CD4-positive, alpha-beta T cell (primary cell): ENCODE measurements around the gene TSPAN31. TPM values are rescaled to one million over a fixed set of nuclear protein-coding genes. Genes with fewer than 3 reads are reported as not detected.
A peak's percentile ranks its signal among the peaks of the same experiment; 100 is the strongest.

Experiments
- ATAC-seq: fragments of 200-7000 bp; cut with Tn5 transposase; one replicate; pipeline ENCODE4 v1.10.0; 2022; ENCODE audit warnings: mild to moderate bottlenecking; ENCODE audit not compliant: poor library complexity
- CTCF ChIA-PET: fragments of 350-600 bp; sonication (Branson Sonifier 250); formaldehyde crosslinking; loops from one replicate; lab custom pipeline; 2021; ENCODE audit warnings: antibody characterized with exemption, inconsistent platforms; lab: Charles Lee
- POLR2A ChIA-PET: fragments of 350-600 bp; sonication (Branson Sonifier 250); formaldehyde crosslinking; loops from one replicate; lab custom pipeline; 2021; ENCODE audit warnings: antibody characterized with exemption, inconsistent platforms; lab: Charles Lee
- DNase-seq, 14 experiments: peaks; one replicate each; pipeline ENCODE4 v3.0.0-alpha.2; 2013 to 2020; ENCODE audit warnings: mixed read lengths in 2 of 14
- H3K27ac ChIP-seq, 2 donors: one replicate each; pipeline versions ENCODE4 v1.5.1 to v1.7.0; 2013; ENCODE audit warnings: low read length in 2 of 2, low read depth in 1 of 2, mild to moderate bottlenecking in 1 of 2
- H3K27me3 ChIP-seq, 2 experiments: 1 replicate in 1 of 2; 2 replicates in 1 of 2; pipeline versions ENCODE4 v1.6.1 to v1.7.0; 2013; ENCODE audit warnings: low read length in 2 of 2, control low read depth in 1 of 2, mild to moderate bottlenecking in 1 of 2, moderate library complexity in 1 of 2; ENCODE audit not compliant: insufficient read depth in 2 of 2, control insufficient read depth in 1 of 2
- H3K36me3 ChIP-seq: one replicate; pipeline ENCODE4 v1.6.1; 2013; ENCODE audit warnings: low read length, control low read depth; ENCODE audit not compliant: insufficient read depth
- H3K4me1 ChIP-seq: one replicate; pipeline ENCODE4 v1.6.1; 2013; ENCODE audit warnings: low read length, control low read depth; ENCODE audit not compliant: insufficient read depth
- H3K4me3 ChIP-seq: one replicate; pipeline ENCODE4 v1.5.1; 2013; ENCODE audit warnings: mild to moderate bottlenecking, low read length, moderate library complexity
- H3K9me3 ChIP-seq, 2 experiments: 1 replicate in 1 of 2; 2 replicates in 1 of 2; pipeline versions ENCODE4 v1.6.1 to v1.7.0; 2013; ENCODE audit warnings: low read length in 2 of 2, mild to moderate bottlenecking in 2 of 2, control low read depth in 1 of 2, moderate library complexity in 1 of 2; ENCODE audit not compliant: control insufficient read depth in 1 of 2, insufficient read depth in 1 of 2
- H3K27ac Mint-ChIP-seq: one replicate; pipeline ENCODE4 v1.8.0; 2020; ENCODE audit warnings: mixed read lengths
- H3K27me3 Mint-ChIP-seq: one replicate; pipeline ENCODE4 v1.8.0; 2021; ENCODE audit warnings: mixed read lengths
- H3K36me3 Mint-ChIP-seq: one replicate; pipeline ENCODE4 v1.8.0; 2021; ENCODE audit warnings: low read depth, mixed read lengths
- H3K4me1 Mint-ChIP-seq: one replicate; pipeline ENCODE4 v1.8.0; 2021; ENCODE audit warnings: low read depth, mixed read lengths
- H3K4me3 Mint-ChIP-seq: one replicate; pipeline ENCODE4 v1.8.0; 2020; ENCODE audit warnings: mild to moderate bottlenecking, mixed read lengths
- H3K9me3 Mint-ChIP-seq: one replicate; pipeline ENCODE4 v1.8.0; 2020; ENCODE audit warnings: mixed read lengths
- CTCF ChIP-seq: fragments of 200-600 bp; IDR thresholded peaks from one replicate; pipeline ENCODE4 v1.8.0; 2022; ENCODE audit warnings: antibody characterized with exemption, mild to moderate bottlenecking
- intact Hi-C, 2 experiments: fragments of 100-400 bp; cut with DNase I in 1 of 2; cut with micrococcal nuclease in 1 of 2; formaldehyde crosslinking; loops; one replicate each; pipeline versions ENCODE4 v1.15.1 to v1.9.0; 2023 to 2025; cut with DNase I, micrococcal nuclease
- total RNA-seq, 174 experiments: library from RNA in 2 of 174; stranded (reverse) in 2 of 174; gene quantifications; one replicate each; pipeline ENCODE4 v1.2.3 and lab custom pipeline; 2021 to 2026

The TSPAN31 gene
- total RNA-seq, 2 experiments from 2014 or later, result 10.3 to 10.7 TPM

GRCh38 chr12:57732726-57733593 is 11.9 kb upstream of the TSPAN31 start:
- DNase-seq, result no peak
- ATAC-seq, result no peak
- H3K36me3 Mint-ChIP-seq, result peaks cover 87% of the 10 kb centered on the region
- Histone ChIP-seq H3K9me3 (no peaks in the 10 kb centered on the region), H3K4me3 (no peak overlapping the region), H3K27ac (no peak overlapping the region), H3K4me1 (peaks cover 13% of the 10 kb centered on the region), H3K36me3 (peaks cover 93% of the 10 kb centered on the region), H3K27me3 (no peaks in the 10 kb centered on the region)
- POLR2A ChIA-PET, result interaction anchor here (1.7 kb wide), 1 partner anchor 8 kb away, joined by 6 read pairs; no protein-coding TSS in a partner anchor
- H3K4me3 Mint-ChIP-seq, result no peak overlapping the region
- H3K4me1 Mint-ChIP-seq, result peaks cover 21% of the 10 kb centered on the region
- no peak for TF ChIP-seq CTCF
- H3K27me3 Mint-ChIP-seq, result no peaks in the 10 kb centered on the region
- intact Hi-C loops, result no loop called here
- no peaks in the 10 kb centered on the region for H3K9me3 Mint-ChIP-seq
- CTCF ChIA-PET, result interaction anchor here (1.3 kb wide), 1 partner anchor 26 kb away, joined by 3 read pairs; no protein-coding TSS in a partner anchor
- H3K27ac Mint-ChIP-seq, result no peak overlapping the region

GRCh38 chr12:57733928-57734327 is 10.9 kb upstream of the TSPAN31 start:
- H3K4me1 Mint-ChIP-seq, result peaks cover 23% of the 10 kb centered on the region
- ATAC-seq (no peak), DNase-seq (no peak)
- H3K27me3 Mint-ChIP-seq, result no peaks in the 10 kb centered on the region
- ChIA-PET CTCF (no interaction called here), POLR2A (no interaction called here)
- intact Hi-C loops, result no loop called here
- Histone ChIP-seq H3K36me3 (peaks cover 87% of the 10 kb centered on the region), H3K4me3 (no peak overlapping the region), H3K27ac (no peak overlapping the region), H3K27me3 (no peaks in the 10 kb centered on the region), H3K9me3 (no peaks in the 10 kb centered on the region), H3K4me1 (peaks cover 20% of the 10 kb centered on the region)
- H3K27ac Mint-ChIP-seq, result no peak overlapping the region
- H3K36me3 Mint-ChIP-seq, result peaks cover 79% of the 10 kb centered on the region
- no peak overlapping the region for H3K4me3 Mint-ChIP-seq
- no peaks in the 10 kb centered on the region for H3K9me3 Mint-ChIP-seq
- TF ChIP-seq CTCF, result no peak

- Histone ChIP-seq H3K9me3 (no peaks in the 10 kb centered on the region), H3K36me3 (peaks cover 89% of the 10 kb centered on the region), H3K4me1 (peaks cover 26% of the 10 kb centered on the region), H3K27ac (no peak overlapping the region), H3K27me3 (no peaks in the 10 kb centered on the region), H3K4me3 (no peak overlapping the region)
- no peak for ATAC-seq
- Mint-ChIP-seq H3K9me3 (no peaks in the 10 kb centered on the region), H3K36me3 (peaks cover 79% of the 10 kb centered on the region), H3K4me1 (peaks cover 29% of the 10 kb centered on the region), H3K27me3 (no peaks in the 10 kb centered on the region), H3K4me3 (no peak overlapping the region), H3K27ac (peak overlapping the region; percentile 65)
- no peak for TF ChIP-seq CTCF
- ChIA-PET CTCF (no interaction called here), POLR2A (interaction anchor here (1.4 kb wide), 1 partner anchor 10 kb away, joined by 4 read pairs; the partner anchor contains the start of gene TSPAN31)
- no peak for DNase-seq
- intact Hi-C loops, result no loop called here
These were observed 10.2 kb upstream of the TSPAN31 start for GRCh38 chr12:57734591-57734990.
